Naive thymus-derived CD8-positive, alpha-beta T cell (primary cell): Measurements from ENCODE around the gene HNRNPF. TPM values are rescaled to one million over a fixed set of nuclear protein-coding genes. Genes with fewer than 3 reads are reported as not detected.
A peak's percentile ranks its signal among the peaks of the same experiment; 100 is the strongest.
"Not testable (repeated sequence)": the region's sequence is repeated elsewhere in the genome, so short reads cannot be mapped to it uniquely, and the experiment has no call there.

Source experiments
- ATAC-seq, 2 donors: fragments of 150-1000 bp; cut with Tn5 transposase in 1 of 2; sonication (Bioruptor Pico), chemical (Tn5 transposase) in 1 of 2; 1 replicate in 1 of 2; 2 replicates in 1 of 2; pipeline ENCODE4 v1.10.0; 2021; ENCODE audit warnings: mild to moderate bottlenecking in 2 of 2, moderate library complexity in 2 of 2
- POLR2A ChIA-PET: fragments of 350-600 bp; sonication (Branson Sonifier 250); formaldehyde crosslinking; loops from one replicate; lab custom pipeline; 2021; ENCODE audit warnings: antibody characterized with exemption; lab: Charles Lee
- DNase-seq, 10 donors: peaks; one replicate each; pipeline versions ENCODE4 v3.0.0 to v3.0.0-alpha.2; 2020 to 2022
- H3K27ac Mint-ChIP-seq, 10 donors: one replicate each; pipeline ENCODE4 v1.8.0; 2020 to 2022; ENCODE audit warnings: mild to moderate bottlenecking in 10 of 10, mixed read lengths in 10 of 10, moderate library complexity in 4 of 10, inconsistent platforms in 1 of 10
- H3K27me3 Mint-ChIP-seq, 5 donors: one replicate each; pipeline ENCODE4 v1.8.0; 2021 to 2022; ENCODE audit warnings: mixed read lengths in 5 of 5
- H3K36me3 Mint-ChIP-seq, 3 donors: one replicate each; pipeline ENCODE4 v1.8.0; 2020 to 2022; ENCODE audit warnings: mixed read lengths in 3 of 3, mild to moderate bottlenecking in 2 of 3, inconsistent platforms in 1 of 3
- H3K4me1 Mint-ChIP-seq, 4 donors: one replicate each; pipeline ENCODE4 v1.8.0; 2021 to 2022; ENCODE audit warnings: mixed read lengths in 4 of 4
- H3K4me3 Mint-ChIP-seq, 10 donors: one replicate each; pipeline ENCODE4 v1.8.0; 2020 to 2022; ENCODE audit warnings: mild to moderate bottlenecking in 10 of 10, mixed read lengths in 10 of 10, moderate library complexity in 6 of 10, inconsistent platforms in 1 of 10
- H3K9me3 Mint-ChIP-seq, 9 donors: one replicate each; pipeline ENCODE4 v1.8.0; 2020 to 2022; ENCODE audit warnings: mixed read lengths in 9 of 9, mild to moderate bottlenecking in 3 of 9, inconsistent platforms in 1 of 9, moderate library complexity in 1 of 9
- polyA plus RNA-seq, 3 donors: library from polyadenylated mRNA; unstranded; fragments of 300-500 nt; fragmentation: Illumina TruSeq; gene quantifications; one replicate each; pipeline ENCODE4 v1.2.3, GENCODE V29; 2021
- total RNA-seq, 8 experiments: library from RNA in 2 of 8; stranded (reverse) in 2 of 8; gene quantifications; one replicate each; pipeline ENCODE4 v1.2.3 and lab custom pipeline; 2021 to 2026

HNRNPF gene
- total and polyA plus RNA-seq, 5 experiments from 2014 or later = 155 to 202 (median 168) TPM

DNA sequence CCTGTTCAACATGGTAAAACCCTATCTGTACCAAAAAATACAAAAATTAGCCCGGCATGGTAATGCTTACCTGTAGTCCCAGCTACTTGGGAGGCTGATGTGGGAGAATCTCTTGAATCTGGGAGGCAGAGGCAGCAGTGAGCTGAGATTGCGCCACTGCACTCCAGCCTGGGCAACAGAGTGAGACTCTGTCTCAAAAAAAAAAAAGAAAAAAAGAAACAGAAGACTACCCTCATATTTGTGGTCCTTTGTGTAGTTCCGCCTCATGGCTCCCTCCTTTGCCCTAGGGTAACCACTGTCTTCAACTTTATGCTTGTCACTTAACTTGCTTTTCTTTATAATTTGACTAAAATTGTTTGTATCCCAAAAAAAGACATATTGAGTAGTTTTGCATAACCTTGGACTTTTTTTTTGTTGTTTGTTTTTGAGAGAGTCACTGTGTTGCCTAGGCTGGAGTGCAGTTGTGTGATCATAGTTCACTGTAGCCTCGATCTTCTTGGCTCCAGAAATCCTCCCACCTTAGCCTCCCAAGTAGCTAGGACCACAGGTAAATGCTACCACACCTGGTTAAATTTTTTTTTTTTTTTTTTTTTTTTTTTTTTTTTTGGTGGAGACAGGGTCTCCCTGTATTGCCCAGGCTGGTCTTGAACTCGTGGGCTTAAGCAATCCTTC lies 31.6 kb upstream of the HNRNPF start:
- Mint-ChIP-seq H3K4me1 (peaks cover 4 to 33% (median 24%) of the 10 kb centered on the region in 4 donors), H3K4me3 (no peak overlapping the region), H3K9me3 (peaks cover 0 to 10% (median 2%) of the 10 kb centered on the region in 9 donors), H3K36me3 (peaks cover 0 to 8% (median 7%) of the 10 kb centered on the region in 3 donors), H3K27ac (peak overlapping the region in 5 of 10 donors; percentile 43 to 83 (median 68)), H3K27me3 (no peaks in the 10 kb centered on the region)
- ATAC-seq (no peak), DNase-seq (no peak)
- POLR2A ChIA-PET = interaction anchor here (0.6 to 1.5 kb wide), 2 partner anchors 8 to 51 kb away, joined by 3 to 5 read pairs; no protein-coding TSS in a partner anchor

- Mint-ChIP-seq H3K27ac (peak overlapping the region; percentile 88 to 100 (median 98)), H3K27me3 (no peaks in the 10 kb centered on the region), H3K36me3 (peaks cover 0 to 2% (median 0%) of the 10 kb centered on the region in 3 donors), H3K4me1 (peaks cover 4 to 31% (median 25%) of the 10 kb centered on the region in 4 donors), H3K9me3 (peaks cover 0 to 2% (median 0%) of the 10 kb centered on the region in 9 donors), H3K4me3 (peak overlapping the region; percentile 86 to 100 (median 96))
- POLR2A ChIA-PET = interaction anchor here (0.8 to 3.7 kb wide), 14 partner anchors 8 to 299 kb away, joined by 3 to 39 read pairs (median 5); partner anchors contain the start of genes CSGALNACT2 and HNRNPF
- ATAC-seq (peak; percentile 85 to 88), DNase-seq (no peak)
Observed at GRCh38 chr10:43437141-43437870, 28.3 kb upstream of the HNRNPF start.

GRCh38 chr10:43436291-43437140 lies 27.5 kb upstream of the HNRNPF start, which contains the start of gene ZNF487:
ZNF487 (plus strand) TSS chr10:43437111; CDS start chr10:43475814, 38,703 bp downstream.
- peak within 1 kb of the TSS; percentile 94 to 100 (median 99) for H3K27ac Mint-ChIP-seq
- POLR2A ChIA-PET = interaction anchor here (0.7 to 3.7 kb wide), 20 partner anchors 9 to 653 kb away, joined by 3 to 39 read pairs (median 4); partner anchors contain the start of genes CSGALNACT2 and HNRNPF
- ATAC-seq = peak; percentile 88 to 90

DNA sequence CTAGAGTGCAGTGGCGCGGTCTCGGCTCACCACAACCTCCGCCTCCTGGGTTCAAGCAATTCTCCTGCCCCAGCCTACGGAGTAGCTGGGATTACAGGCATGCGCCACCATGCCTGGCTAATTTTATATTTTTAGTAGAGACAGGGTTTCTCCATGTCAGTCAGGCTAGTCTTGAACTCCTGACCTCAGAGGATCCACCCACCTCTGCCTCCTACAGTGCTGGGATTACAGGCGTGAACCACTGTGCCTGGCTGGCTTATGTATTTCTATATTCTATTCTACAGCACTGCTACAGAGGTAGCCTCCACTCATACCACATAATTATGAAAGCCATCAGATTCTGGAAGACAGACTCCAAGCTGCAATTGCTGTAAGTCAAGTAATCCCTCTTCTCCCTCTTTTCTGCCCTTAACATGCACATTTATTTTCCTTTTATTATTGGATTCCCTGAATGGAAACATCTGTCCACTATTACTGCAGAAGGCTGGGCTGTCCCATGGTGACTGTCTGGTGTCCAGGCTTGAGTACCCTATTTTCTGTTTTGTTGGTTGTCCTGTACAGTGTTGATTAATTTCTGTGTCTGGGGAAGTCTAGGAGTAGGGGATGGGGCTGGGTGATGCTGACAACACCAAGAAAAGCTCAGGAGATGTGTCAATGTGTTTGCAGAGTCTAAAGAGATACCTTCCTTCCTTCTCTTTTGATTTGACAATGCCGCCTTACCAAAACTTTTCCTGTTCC lies 22.1 kb upstream of the HNRNPF start:
- no peak overlapping the region for H3K4me3 Mint-ChIP-seq
- no peak for ATAC-seq
- POLR2A ChIA-PET = interaction anchor here (1.0 to 1.6 kb wide), 3 partner anchors 10 to 23 kb away, joined by 4 to 5 read pairs (median 4); no protein-coding TSS in a partner anchor
- H3K27me3 Mint-ChIP-seq = no peaks in the 10 kb centered on the region
- H3K9me3 Mint-ChIP-seq = no peaks in the 10 kb centered on the region
- DNase-seq = no peak
- peaks cover under 1 to 23% (median 12%) of the 10 kb centered on the region in 4 donors for H3K4me1 Mint-ChIP-seq
- peaks cover 0 to 2% (median 0%) of the 10 kb centered on the region in 3 donors for H3K36me3 Mint-ChIP-seq
- peak overlapping the region in 2 of 10 donors; percentile 33 to 74 for H3K27ac Mint-ChIP-seq

More at GRCh38 chr10:43436291-43437140, 27.5 kb upstream of the HNRNPF start, which contains the start of gene ZNF487:
- H3K27me3 Mint-ChIP-seq = no peaks in the 10 kb centered on the region
- H3K9me3 Mint-ChIP-seq = peaks cover 0 to 2% (median 0%) of the 10 kb centered on the region in 9 donors
- peaks cover 4 to 31% (median 25%) of the 10 kb centered on the region in 4 donors for H3K4me1 Mint-ChIP-seq
- peaks cover 0 to 2% (median 0%) of the 10 kb centered on the region in 3 donors for H3K36me3 Mint-ChIP-seq
- DNase-seq = peak; percentile 81 to 97 (median 92)
- H3K4me3 Mint-ChIP-seq = peak within 1 kb of the TSS; percentile 89 to 100 (median 96)

DNA sequence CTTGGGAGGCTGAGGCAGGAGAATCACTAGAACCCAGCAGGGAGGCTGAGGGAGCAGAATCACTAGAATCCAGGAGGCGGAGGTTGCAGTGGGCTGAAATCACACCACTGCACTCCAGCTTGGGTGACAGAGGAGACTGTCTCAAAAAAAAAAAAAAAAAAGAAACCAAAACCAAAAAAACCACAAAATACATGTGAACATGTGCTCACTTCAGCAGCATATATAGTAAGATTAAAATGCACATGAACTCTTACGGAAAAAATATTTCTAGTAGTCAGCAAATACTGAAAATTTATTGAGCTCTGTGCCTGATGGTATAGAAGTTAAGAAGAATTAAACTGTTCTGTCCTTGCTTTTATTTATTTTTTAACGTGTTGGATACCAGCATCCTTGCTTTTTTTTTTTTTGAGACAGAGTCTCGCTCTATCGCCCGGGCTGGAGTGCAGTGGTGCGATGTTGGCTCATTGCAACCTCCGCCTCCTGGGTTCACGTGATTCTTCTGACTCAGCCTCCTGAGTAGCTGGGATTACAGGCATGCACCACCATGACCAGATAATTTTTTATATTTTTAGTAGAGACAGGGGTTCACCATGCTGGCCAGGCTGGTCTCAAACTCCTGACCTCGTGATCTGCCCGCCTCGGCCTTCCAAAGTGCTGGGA lies 18.3 kb upstream of the HNRNPF start:
- Mint-ChIP-seq H3K9me3 (no peaks in the 10 kb centered on the region), H3K4me3 (peak overlapping the region in 9 of 10 donors; percentile 40 to 83 (median 62)), H3K27ac (peak overlapping the region; percentile 11 to 88 (median 80)), H3K4me1 (peaks cover 0 to 21% (median 11%) of the 10 kb centered on the region in 4 donors), H3K36me3 (no peaks in the 10 kb centered on the region), H3K27me3 (no peaks in the 10 kb centered on the region)
- POLR2A ChIA-PET = interaction anchor here (0.7 to 2.4 kb wide), 7 partner anchors 9 to 284 kb away, joined by 3 to 17 read pairs (median 3); partner anchors contain the start of gene ZNF487
- DNase-seq (peak in 4 of 10 donors; percentile 16 to 57 (median 46)), ATAC-seq (peak; percentile 94 to 95)

DNA sequence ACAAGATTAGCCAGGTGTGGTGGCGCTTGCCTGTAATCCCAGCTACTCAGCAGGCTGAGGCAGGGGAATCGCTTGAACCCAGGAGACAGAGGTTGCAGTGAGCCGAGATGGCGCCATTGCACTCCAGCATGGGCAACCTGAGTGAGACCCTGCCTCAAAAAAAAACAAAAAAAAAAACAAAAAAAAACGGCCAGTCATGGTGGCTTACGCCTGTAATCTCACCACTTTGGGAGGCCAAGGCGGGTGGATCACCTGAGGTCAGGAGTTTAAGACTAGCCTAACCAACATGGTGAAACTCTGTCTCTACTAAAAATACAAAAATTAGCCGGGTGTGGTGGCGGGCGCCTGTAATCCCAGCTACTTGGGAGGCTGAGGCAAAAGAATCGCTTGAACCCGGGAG lies 17.5 kb upstream of the HNRNPF start:
- not testable (repeated sequence) for DNase-seq, H3K4me3 Mint-ChIP-seq, H3K36me3 Mint-ChIP-seq, H3K9me3 Mint-ChIP-seq, ATAC-seq, H3K27me3 Mint-ChIP-seq
- POLR2A ChIA-PET = interaction anchor here (0.6 to 2.4 kb wide), 4 partner anchors 10 to 201 kb away, joined by 3 to 17 read pairs (median 4); partner anchors contain the start of gene ZNF487
- H3K27ac Mint-ChIP-seq = peak overlapping the region in 2 of 10 donors; percentile 5 to 37
- H3K4me1 Mint-ChIP-seq = peaks cover 3 to 26% (median 14%) of the 10 kb centered on the region in 4 donors

- ATAC-seq (no peak), DNase-seq (no peak)
- Mint-ChIP-seq H3K4me3 (no peak overlapping the region), H3K27me3 (no peaks in the 10 kb centered on the region), H3K36me3 (no peaks in the 10 kb centered on the region), H3K9me3 (no peaks in the 10 kb centered on the region), H3K27ac (no peak overlapping the region), H3K4me1 (peaks cover 6 to 41% (median 28%) of the 10 kb centered on the region in 4 donors)
- POLR2A ChIA-PET = interaction anchor here (0.7 kb wide), 1 partner anchor 30 kb away, joined by 5 read pairs; no protein-coding TSS in a partner anchor
Observed at GRCh38 chr10:43424416-43424815, 15.4 kb upstream of the HNRNPF start.

- not testable (repeated sequence) for H3K27me3 Mint-ChIP-seq, ATAC-seq, H3K36me3 Mint-ChIP-seq, H3K9me3 Mint-ChIP-seq, DNase-seq
- H3K4me3 Mint-ChIP-seq = peak overlapping the region in 8 of 10 donors; percentile 44 to 90 (median 70)
- H3K4me1 Mint-ChIP-seq = peaks cover 14 to 52% (median 38%) of the 10 kb centered on the region in 4 donors
- POLR2A ChIA-PET = interaction anchor here (1.4 to 4.9 kb wide), 4 partner anchors 10 to 14 kb away, joined by 5 to 49 read pairs (median 39); partner anchors contain the start of genes HNRNPF and ZNF487
- peak overlapping the region in 9 of 10 donors; percentile 41 to 98 (median 91) for H3K27ac Mint-ChIP-seq
Observed at GRCh38 chr10:43421944-43422343, 13.0 kb upstream of the HNRNPF start.

DNA sequence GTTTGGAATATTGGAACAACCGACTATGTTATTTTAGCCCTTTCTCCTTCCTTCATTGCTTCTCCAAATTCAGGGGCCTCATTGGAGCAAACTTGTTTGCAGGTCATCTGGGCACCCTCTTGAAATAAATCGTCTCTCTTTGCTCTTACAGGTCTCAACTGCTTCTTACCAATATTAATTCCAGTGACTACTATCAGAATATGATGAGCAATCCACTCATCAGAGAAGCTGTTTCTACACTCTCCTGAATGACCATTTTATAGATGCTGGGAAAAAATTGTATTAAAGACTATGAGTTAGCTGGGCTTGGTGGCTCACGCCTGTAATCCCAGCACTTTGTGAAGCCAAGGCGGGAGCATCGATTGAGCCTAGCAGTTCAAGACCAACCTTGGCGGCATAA lies 12.5 kb upstream of the HNRNPF start:
- no peak for DNase-seq
- no peaks in the 10 kb centered on the region for H3K27me3 Mint-ChIP-seq
- no peak for ATAC-seq
- H3K9me3 Mint-ChIP-seq = no peaks in the 10 kb centered on the region
- peak overlapping the region; percentile 39 to 98 (median 90) for H3K27ac Mint-ChIP-seq
- peak overlapping the region; percentile 6 to 90 (median 69) for H3K4me3 Mint-ChIP-seq
- POLR2A ChIA-PET = interaction anchor here (1.4 to 4.9 kb wide), 4 partner anchors 11 to 15 kb away, joined by 5 to 49 read pairs (median 39); partner anchors contain the start of genes HNRNPF and ZNF487
- H3K36me3 Mint-ChIP-seq = no peaks in the 10 kb centered on the region
- peaks cover 14 to 51% (median 38%) of the 10 kb centered on the region in 4 donors for H3K4me1 Mint-ChIP-seq

DNA sequence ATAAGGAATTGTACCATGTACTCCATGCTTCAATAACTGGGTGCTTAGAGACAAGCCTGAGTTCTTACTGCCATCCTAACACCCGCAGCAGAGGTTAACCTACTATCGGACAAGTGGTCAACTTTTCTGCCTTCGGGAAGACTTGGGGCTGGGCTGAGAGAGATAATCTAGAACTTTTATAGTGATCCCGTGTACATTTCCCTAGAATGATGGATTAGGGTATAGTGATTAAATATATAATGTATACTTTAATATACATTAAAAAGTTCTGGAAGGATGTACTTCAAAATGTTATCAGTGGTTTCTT lies 12.2 kb upstream of the HNRNPF start:
- Mint-ChIP-seq H3K27ac (peak overlapping the region; percentile 96 to 98 (median 97)), H3K36me3 (no peaks in the 10 kb centered on the region), H3K4me1 (peaks cover 14 to 50% (median 36%) of the 10 kb centered on the region in 4 donors), H3K4me3 (peak overlapping the region; percentile 88 to 94 (median 92)), H3K27me3 (no peaks in the 10 kb centered on the region), H3K9me3 (no peaks in the 10 kb centered on the region)
- ATAC-seq (no peak), DNase-seq (no peak)
- POLR2A ChIA-PET = interaction anchor here (0.8 to 4.9 kb wide), 11 partner anchors 8 to 31 kb away, joined by 3 to 49 read pairs (median 5); partner anchors contain the start of genes HNRNPF and ZNF487
